Activated naive CD8-positive, alpha-beta T cell treated with anti-CD3 and anti-CD28 coated beads for 36 hours (primary cell): ENCODE data around the gene PABPN1L. TPM values are rescaled to one million over a fixed set of nuclear protein-coding genes. Genes with fewer than 3 reads are reported as not detected.

Source experiments
- DNase-seq: peaks from one replicate; pipeline ENCODE4 v3.0.0; 2021
- H3K27ac Mint-ChIP-seq: one replicate; pipeline ENCODE4 v1.8.0; 2022; ENCODE audit warnings: mild to moderate bottlenecking, moderate library complexity, mixed read lengths
- H3K27me3 Mint-ChIP-seq: one replicate; pipeline ENCODE4 v1.8.0; 2022; ENCODE audit warnings: mild to moderate bottlenecking, mixed read lengths
- H3K36me3 Mint-ChIP-seq: one replicate; pipeline ENCODE4 v1.8.0; 2021; ENCODE audit warnings: mild to moderate bottlenecking, mixed read lengths
- H3K4me1 Mint-ChIP-seq: one replicate; pipeline ENCODE4 v1.8.0; 2021; ENCODE audit warnings: mixed read lengths
- H3K4me3 Mint-ChIP-seq: one replicate; pipeline ENCODE4 v1.8.0; 2022; ENCODE audit warnings: mild to moderate bottlenecking, moderate library complexity, mixed read lengths
- H3K9me3 Mint-ChIP-seq: one replicate; pipeline ENCODE4 v1.8.0; 2022; ENCODE audit warnings: mixed read lengths
- total RNA-seq, 2 experiments: library from RNA; stranded (reverse); gene quantifications; one replicate each; pipeline ENCODE4 v1.2.3, GENCODE V29; 2021

Gene PABPN1L, protein sequence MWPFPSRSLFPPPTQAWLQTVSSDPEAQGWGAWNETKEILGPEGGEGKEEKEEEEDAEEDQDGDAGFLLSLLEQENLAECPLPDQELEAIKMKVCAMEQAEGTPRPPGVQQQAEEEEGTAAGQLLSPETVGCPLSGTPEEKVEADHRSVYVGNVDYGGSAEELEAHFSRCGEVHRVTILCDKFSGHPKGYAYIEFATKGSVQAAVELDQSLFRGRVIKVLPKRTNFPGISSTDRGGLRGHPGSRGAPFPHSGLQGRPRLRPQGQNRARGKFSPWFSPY
- total RNA-seq, result not detected

- Mint-ChIP-seq H3K4me3 (no peak within 1 kb of the TSS), H3K9me3 (no peaks in the 10 kb centered on the region), H3K27me3 (peaks cover 10% of the 10 kb centered on the region), H3K27ac (no peak within 1 kb of the TSS), H3K36me3 (no peaks in the 10 kb centered on the region), H3K4me1 (no peaks in the 10 kb centered on the region)
- DNase-seq, result no peak
These were observed at the start of gene PABPN1L for GRCh38 chr16:88866151-88866920. TSS of gene PABPN1L (minus strand) at chr16:88866660. CDS start at chr16:88866606, 54 bp downstream.

DNA sequence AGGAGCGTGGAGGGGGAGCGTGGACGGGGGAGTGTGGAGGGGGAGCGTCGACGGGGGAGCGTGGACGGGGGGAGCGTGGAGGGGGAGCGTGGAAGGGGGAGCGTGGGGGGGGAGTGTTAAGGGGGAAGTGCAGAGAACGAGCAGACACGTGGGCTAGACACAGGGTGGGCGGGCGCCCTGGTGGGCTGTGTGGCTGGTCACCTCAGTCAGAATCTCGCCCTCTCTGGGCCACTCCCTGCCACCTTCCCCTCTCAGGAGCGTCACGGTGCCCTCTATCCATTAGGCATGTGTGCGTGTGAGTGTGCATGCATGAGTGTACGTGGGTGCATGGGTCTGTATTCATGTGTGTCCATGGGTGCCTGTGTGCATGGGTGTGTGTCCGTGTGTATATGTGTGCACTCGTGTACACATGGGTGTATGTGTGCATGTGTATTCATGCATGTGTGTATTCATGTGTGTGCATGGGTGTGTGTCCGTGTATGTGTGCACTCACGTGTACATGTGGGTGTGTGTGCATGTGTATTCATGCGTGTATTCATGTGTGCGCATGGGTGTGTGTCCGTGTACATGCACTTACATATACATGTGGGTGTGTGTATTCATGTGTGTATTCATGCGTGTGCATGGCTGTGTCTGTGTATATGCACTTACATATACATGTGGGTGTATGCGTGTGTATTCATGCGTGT is 49.3 kb upstream of the PABPN1L start:
- Mint-ChIP-seq H3K36me3 (no peaks in the 10 kb centered on the region), H3K27ac (no peak overlapping the region)

DNA sequence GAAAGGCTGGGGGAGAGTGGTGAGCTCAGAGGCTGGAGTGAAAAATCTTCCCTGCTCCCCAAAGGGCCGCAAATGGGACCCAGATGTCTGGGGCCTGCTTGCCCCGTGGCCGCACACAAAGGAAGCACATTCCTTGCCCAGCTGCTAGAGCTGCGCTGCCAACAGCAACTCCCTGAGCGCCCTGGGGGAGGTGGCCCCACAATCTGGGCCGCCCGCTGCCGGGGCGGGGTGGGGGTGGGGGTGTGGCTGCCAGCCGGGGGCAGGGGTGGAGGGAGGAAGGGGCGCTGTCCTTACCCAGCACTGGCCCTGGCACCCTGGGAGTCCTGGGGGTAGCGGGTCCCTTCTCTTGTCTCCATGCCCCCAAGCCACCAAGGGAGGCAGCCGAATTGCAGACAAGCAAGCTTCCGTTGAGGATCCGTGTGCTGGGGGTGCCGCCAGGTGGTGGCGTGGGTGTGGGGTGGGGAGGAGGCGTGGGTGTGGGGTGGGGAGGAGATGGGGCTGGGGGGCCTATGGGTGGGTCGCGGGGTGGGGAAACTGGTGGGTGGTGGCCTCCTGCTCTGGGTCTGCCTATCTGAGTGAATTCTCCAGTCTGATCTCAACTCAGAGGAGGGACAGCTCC is 48.4 kb upstream of the PABPN1L start:
- H3K27ac Mint-ChIP-seq, result no peak overlapping the region
- H3K36me3 Mint-ChIP-seq, result no peaks in the 10 kb centered on the region
- DNase-seq, result no peak
- no peaks in the 10 kb centered on the region for H3K27me3 Mint-ChIP-seq
- H3K9me3 Mint-ChIP-seq, result no peaks in the 10 kb centered on the region
- peaks cover 2% of the 10 kb centered on the region for H3K4me1 Mint-ChIP-seq
- no peak overlapping the region for H3K4me3 Mint-ChIP-seq

More for the DNA sequence above, 49.3 kb upstream of the PABPN1L start:
- no peak for DNase-seq
- Mint-ChIP-seq H3K27me3 (no peaks in the 10 kb centered on the region), H3K9me3 (no peaks in the 10 kb centered on the region), H3K4me1 (peaks cover 2% of the 10 kb centered on the region), H3K4me3 (no peak overlapping the region)

DNA sequence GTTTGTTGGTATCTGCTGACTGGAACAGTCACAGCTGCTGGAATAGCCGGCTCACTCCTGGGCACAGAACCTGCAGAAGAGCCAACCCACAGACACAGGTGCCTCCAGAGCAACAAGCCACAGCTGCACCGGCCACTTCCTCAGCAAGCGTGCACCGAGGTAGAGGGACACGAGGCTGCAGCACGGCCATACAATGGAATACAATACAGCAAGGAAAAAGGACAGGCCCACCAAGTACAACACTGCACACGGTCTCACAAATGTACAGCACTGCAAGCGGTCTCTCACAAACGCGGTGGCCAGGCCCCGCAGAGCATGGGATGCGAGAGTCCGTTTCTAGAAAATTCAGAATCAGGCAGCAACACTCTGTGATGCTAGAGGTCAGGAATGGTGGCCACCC is 47.4 kb upstream of the PABPN1L start:
- no peaks in the 10 kb centered on the region for H3K9me3 Mint-ChIP-seq
- H3K27me3 Mint-ChIP-seq, result no peaks in the 10 kb centered on the region
- H3K4me3 Mint-ChIP-seq, result no peak overlapping the region
- H3K4me1 Mint-ChIP-seq, result peaks cover 2% of the 10 kb centered on the region
- DNase-seq, result no peak
- H3K27ac Mint-ChIP-seq, result no peak overlapping the region
- no peaks in the 10 kb centered on the region for H3K36me3 Mint-ChIP-seq

- H3K9me3 Mint-ChIP-seq, result no peaks in the 10 kb centered on the region
- no peak overlapping the region for H3K4me3 Mint-ChIP-seq
- H3K27ac Mint-ChIP-seq, result no peak overlapping the region
- peaks cover 2% of the 10 kb centered on the region for H3K4me1 Mint-ChIP-seq
- no peaks in the 10 kb centered on the region for H3K36me3 Mint-ChIP-seq
- no peak for DNase-seq
- H3K27me3 Mint-ChIP-seq, result no peaks in the 10 kb centered on the region
These were observed 46.6 kb upstream of the PABPN1L start for GRCh38 chr16:88913001-88913612.

DNA sequence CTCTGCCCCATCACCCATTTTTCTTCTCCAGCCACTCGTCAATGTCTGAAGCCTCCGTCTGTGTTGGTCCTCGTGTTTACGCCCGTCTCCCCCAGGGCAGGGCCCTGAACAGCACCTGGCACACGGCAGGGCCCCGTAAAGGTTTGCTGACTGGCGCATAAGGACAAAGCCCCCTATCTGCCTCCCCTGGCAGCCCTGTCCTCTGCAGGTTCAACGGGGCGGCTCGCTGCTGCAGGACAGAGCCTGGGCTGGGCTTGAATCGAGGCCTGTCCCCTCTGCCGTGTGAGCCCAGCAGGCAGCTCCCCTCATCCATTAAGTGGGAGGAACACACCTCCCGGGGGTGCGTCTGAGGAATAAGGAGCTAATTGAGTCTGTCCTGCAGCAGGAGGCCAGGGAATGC is 46.1 kb upstream of the PABPN1L start:
- no peaks in the 10 kb centered on the region for H3K36me3 Mint-ChIP-seq
- DNase-seq, result no peak
- no peak overlapping the region for H3K4me3 Mint-ChIP-seq
- no peaks in the 10 kb centered on the region for H3K9me3 Mint-ChIP-seq
- H3K27ac Mint-ChIP-seq, result no peak overlapping the region
- peaks cover 2% of the 10 kb centered on the region for H3K4me1 Mint-ChIP-seq
- H3K27me3 Mint-ChIP-seq, result no peaks in the 10 kb centered on the region

- Mint-ChIP-seq H3K9me3 (no peaks in the 10 kb centered on the region), H3K27ac (no peak overlapping the region), H3K4me1 (peaks cover 2% of the 10 kb centered on the region), H3K4me3 (no peak overlapping the region), H3K27me3 (no peaks in the 10 kb centered on the region), H3K36me3 (no peaks in the 10 kb centered on the region)
- no peak for DNase-seq
These were observed 45.5 kb upstream of the PABPN1L start for GRCh38 chr16:88911946-88912310.

- H3K4me3 Mint-ChIP-seq, result no peak overlapping the region
- H3K9me3 Mint-ChIP-seq, result no peaks in the 10 kb centered on the region
- H3K27ac Mint-ChIP-seq, result no peak overlapping the region
These were observed 44.9 kb upstream of the PABPN1L start for GRCh38 chr16:88911136-88911945.

GRCh38 chr16:88910284-88911135 is 44.0 kb upstream of the PABPN1L start:
- H3K27me3 Mint-ChIP-seq, result no peaks in the 10 kb centered on the region
- no peaks in the 10 kb centered on the region for H3K9me3 Mint-ChIP-seq
- H3K4me3 Mint-ChIP-seq, result no peak overlapping the region
- no peak for DNase-seq
- H3K36me3 Mint-ChIP-seq, result no peaks in the 10 kb centered on the region
- no peak overlapping the region for H3K27ac Mint-ChIP-seq
- peaks cover 2% of the 10 kb centered on the region for H3K4me1 Mint-ChIP-seq

More at GRCh38 chr16:88911136-88911945, 44.9 kb upstream of the PABPN1L start:
- no peaks in the 10 kb centered on the region for H3K27me3 Mint-ChIP-seq
- H3K4me1 Mint-ChIP-seq, result peaks cover 2% of the 10 kb centered on the region
- no peaks in the 10 kb centered on the region for H3K36me3 Mint-ChIP-seq
- DNase-seq, result no peak

- H3K27ac Mint-ChIP-seq, result no peak overlapping the region
- peaks cover 2% of the 10 kb centered on the region for H3K4me1 Mint-ChIP-seq
- H3K4me3 Mint-ChIP-seq, result no peak overlapping the region
- DNase-seq, result no peak
- no peaks in the 10 kb centered on the region for H3K9me3 Mint-ChIP-seq
- no peaks in the 10 kb centered on the region for H3K36me3 Mint-ChIP-seq
- H3K27me3 Mint-ChIP-seq, result no peaks in the 10 kb centered on the region
These were observed 43.2 kb upstream of the PABPN1L start for GRCh38 chr16:88909431-88910210.

GRCh38 chr16:88908307-88908706 is 41.8 kb upstream of the PABPN1L start:
- H3K4me3 Mint-ChIP-seq, result no peak overlapping the region
- DNase-seq, result no peak
- no peaks in the 10 kb centered on the region for H3K36me3 Mint-ChIP-seq
- H3K27ac Mint-ChIP-seq, result no peak overlapping the region
- no peaks in the 10 kb centered on the region for H3K4me1 Mint-ChIP-seq
- H3K27me3 Mint-ChIP-seq, result no peaks in the 10 kb centered on the region
- no peaks in the 10 kb centered on the region for H3K9me3 Mint-ChIP-seq

GRCh38 chr16:88907768-88908167 is 41.3 kb upstream of the PABPN1L start:
- Mint-ChIP-seq H3K27me3 (no peaks in the 10 kb centered on the region), H3K4me1 (no peaks in the 10 kb centered on the region), H3K4me3 (no peak overlapping the region), H3K27ac (no peak overlapping the region), H3K36me3 (no peaks in the 10 kb centered on the region), H3K9me3 (no peaks in the 10 kb centered on the region)
- no peak for DNase-seq
